ENCODE data around the gene RXFP4.
A peak's percentile ranks its signal among the peaks of the same experiment; 100 is the strongest.
"Not testable (repeated sequence)": the region's sequence is repeated elsewhere in the genome, so short reads cannot be mapped to it uniquely, and the experiment has no call there.

Gene RXFP4

DNA sequence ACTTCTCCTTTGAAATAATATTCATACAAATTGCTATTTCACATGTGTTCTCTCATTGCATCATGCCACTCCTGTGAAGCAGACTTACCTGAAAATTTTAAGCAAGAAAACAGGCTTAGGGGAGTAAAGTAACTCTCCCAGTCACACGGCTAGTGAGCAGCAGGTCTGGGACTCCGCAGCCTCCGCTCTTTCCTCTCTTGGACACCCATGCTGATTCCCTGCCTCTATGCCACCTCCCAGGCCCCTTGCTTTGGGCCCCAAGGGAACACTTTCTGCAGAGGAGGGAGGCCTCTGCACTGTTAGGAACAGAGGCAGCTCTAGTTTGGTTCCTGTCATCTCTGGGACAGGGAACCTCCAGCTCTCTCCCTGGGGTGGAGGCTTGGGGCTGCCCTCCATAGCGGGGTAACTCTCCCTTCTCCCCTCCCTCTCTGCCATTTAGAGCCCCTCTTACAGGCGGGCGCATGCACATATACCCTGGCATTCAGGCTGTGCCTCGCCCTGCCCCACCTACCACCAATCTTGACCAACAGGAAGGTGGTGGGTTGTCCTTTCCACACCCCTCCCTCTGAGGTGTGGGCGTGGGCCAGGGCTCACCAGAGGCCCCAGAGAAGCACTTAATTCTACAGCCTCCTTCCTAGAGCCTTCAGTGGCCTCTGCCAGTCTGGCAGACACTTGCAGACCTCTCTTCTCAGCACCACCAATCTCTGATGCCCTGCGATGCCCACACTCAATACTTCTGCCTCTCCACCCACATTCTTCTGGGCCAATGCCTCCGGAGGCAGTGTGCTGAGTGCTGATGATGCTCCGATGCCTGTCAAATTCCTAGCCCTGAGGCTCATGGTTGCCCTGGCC, at the start of gene RXFP4:
RXFP4 (plus strand) TSS at position 646 of the 852 bp plus-strand sequence; CDS start at position 718, 72 bp downstream.
- peaks cover 6% of the 10 kb centered on the region for H3K4me1 ChIP-seq (ENCODE audit: control insufficient read depth, insufficient read depth, low read length)
- H3K27me3 ChIP-seq (ENCODE audit: control insufficient read depth, insufficient read depth, low read length) = no peaks in the 10 kb centered on the region
- H3K36me3 ChIP-seq (ENCODE audit: control insufficient read depth, insufficient read depth, low read length) = no peaks in the 10 kb centered on the region
- no peak within 1 kb of the TSS for H3K27ac ChIP-seq (ENCODE audit: low read depth, low read length)
- no peak within 1 kb of the TSS for H3K4me3 ChIP-seq (ENCODE audit: low read depth, low read length)
- H3K9me3 ChIP-seq (ENCODE audit: control insufficient read depth, insufficient read depth, low read length) = no peaks in the 10 kb centered on the region
- H3K9ac ChIP-seq (ENCODE audit: low read depth, low read length) = no peak within 1 kb of the TSS

DNA sequence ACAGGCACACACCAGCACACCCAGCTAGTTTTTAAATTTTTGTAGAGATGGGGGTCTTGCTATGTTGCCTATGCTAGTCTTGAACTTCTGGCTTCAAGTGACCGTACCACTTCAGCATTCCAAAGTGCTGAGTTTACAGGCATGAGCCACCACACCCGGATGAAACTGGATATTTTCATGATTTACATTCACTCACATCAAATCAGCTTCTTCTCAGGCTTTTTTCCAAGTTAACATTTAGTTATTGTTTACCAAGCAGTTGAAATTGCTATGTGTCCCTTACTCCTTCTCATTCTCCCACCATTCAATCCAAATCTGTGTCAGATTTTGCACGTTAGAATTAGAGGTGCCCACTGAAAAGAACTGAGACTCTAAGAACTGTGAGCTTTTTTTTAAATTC, 48.6 kb upstream of the RXFP4 start:
- Histone ChIP-seq H3K27me3 (ENCODE audit: control insufficient read depth, insufficient read depth, low read length) (no peaks in the 10 kb centered on the region), H3K36me3 (ENCODE audit: control insufficient read depth, insufficient read depth, low read length) (peaks cover 5% of the 10 kb centered on the region), H3K27ac (ENCODE audit: low read depth, low read length) (no peak overlapping the region), H3K9me3 (ENCODE audit: control insufficient read depth, insufficient read depth, low read length) (no peaks in the 10 kb centered on the region), H3K9ac (ENCODE audit: low read depth, low read length) (no peak overlapping the region), H3K4me1 (ENCODE audit: control insufficient read depth, insufficient read depth, low read length) (no peaks in the 10 kb centered on the region), H3K4me3 (ENCODE audit: low read depth, low read length) (no peak overlapping the region)

DNA sequence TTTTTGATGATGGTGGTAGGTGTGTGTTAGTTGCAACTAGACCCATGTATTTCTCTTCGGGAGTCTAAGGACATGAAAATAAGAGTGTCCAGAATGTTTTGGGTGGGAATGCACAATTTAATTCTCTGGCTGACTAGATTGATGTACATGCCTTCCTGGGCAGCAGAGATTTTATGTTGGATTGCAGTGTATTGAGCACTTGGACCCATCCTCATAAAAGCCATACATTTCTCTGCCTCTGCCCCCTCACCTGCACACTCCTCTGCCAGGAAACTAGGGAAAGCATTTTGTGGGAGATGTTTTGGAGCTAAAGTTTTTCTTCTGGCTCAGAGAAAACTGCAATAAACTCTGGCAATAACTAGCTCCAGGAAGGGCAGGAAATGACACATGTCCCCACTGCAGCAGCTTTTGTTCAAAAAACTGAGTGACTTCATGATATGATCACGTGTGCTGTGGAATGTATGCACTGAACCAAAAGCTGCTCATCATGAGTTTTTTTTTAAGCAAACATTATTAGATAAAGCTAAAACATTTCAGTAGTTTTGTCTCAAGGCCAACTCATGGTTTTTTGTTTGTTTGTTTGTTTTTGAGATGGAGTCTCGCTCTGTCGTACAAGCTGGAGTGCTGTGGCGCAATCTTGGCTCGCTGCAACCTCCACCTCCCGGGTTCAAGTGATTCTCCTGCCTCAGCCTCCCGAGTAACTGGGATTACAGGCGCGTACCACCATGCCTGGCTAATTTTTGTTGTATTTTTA, 47.9 kb upstream of the RXFP4 start:
- Histone ChIP-seq H3K27me3 (ENCODE audit: control insufficient read depth, insufficient read depth, low read length) (no peaks in the 10 kb centered on the region), H3K27ac (ENCODE audit: low read depth, low read length) (no peak overlapping the region), H3K36me3 (ENCODE audit: control insufficient read depth, insufficient read depth, low read length) (peaks cover 10% of the 10 kb centered on the region), H3K4me3 (ENCODE audit: low read depth, low read length) (no peak overlapping the region), H3K9ac (ENCODE audit: low read depth, low read length) (no peak overlapping the region), H3K4me1 (ENCODE audit: control insufficient read depth, insufficient read depth, low read length) (no peaks in the 10 kb centered on the region), H3K9me3 (ENCODE audit: control insufficient read depth, insufficient read depth, low read length) (no peaks in the 10 kb centered on the region)

DNA sequence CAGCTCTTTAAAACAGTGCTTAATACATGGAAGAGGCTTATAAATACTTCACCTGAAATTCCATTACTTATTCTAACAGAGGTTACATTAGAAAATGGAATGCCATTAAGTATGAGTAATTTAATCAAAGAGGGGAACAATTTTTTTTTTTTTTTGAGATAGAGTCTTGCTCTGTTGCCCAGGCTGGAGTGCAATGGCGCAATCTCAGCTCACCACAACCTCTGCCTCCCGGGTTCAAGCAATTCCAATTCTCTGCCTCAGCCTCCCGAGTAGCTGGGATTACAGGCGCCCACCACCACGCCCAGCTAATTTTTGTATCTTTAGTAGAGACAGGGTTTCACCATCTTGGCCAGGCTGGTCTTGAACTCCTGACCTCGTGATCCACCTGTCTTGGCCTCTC, 45.8 kb upstream of the RXFP4 start:
- not testable (repeated sequence) for H3K27ac ChIP-seq (ENCODE audit: low read depth, low read length); H3K27me3 ChIP-seq (ENCODE audit: control insufficient read depth, insufficient read depth, low read length); H3K9me3 ChIP-seq (ENCODE audit: control insufficient read depth, insufficient read depth, low read length); H3K4me3 ChIP-seq (ENCODE audit: low read depth, low read length); H3K4me1 ChIP-seq (ENCODE audit: control insufficient read depth, insufficient read depth, low read length); H3K9ac ChIP-seq (ENCODE audit: low read depth, low read length)
- H3K36me3 ChIP-seq (ENCODE audit: control insufficient read depth, insufficient read depth, low read length) = peaks cover 29% of the 10 kb centered on the region

DNA sequence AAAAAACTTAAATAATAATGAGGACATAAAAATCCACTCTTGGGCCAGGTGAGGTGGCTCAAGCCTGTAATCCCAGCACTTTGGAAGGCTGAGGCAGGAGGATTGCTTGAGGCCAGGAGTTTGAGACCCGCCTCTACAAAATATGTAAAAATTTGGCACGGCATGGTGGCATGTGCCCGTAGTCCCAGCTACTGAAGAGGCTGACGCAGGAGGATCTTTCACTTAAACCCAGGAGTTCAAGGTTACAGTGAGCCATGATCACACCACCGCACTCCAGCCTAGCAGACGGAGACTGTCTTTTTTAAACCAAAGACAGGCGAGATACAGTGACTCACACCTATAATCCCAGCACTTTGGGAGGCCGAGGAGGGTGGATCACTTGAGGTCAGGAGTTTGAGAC, 45.0 kb upstream of the RXFP4 start:
- not testable (repeated sequence) for H3K4me1 ChIP-seq (ENCODE audit: control insufficient read depth, insufficient read depth, low read length); H3K4me3 ChIP-seq (ENCODE audit: low read depth, low read length); H3K27ac ChIP-seq (ENCODE audit: low read depth, low read length); H3K27me3 ChIP-seq (ENCODE audit: control insufficient read depth, insufficient read depth, low read length); H3K9ac ChIP-seq (ENCODE audit: low read depth, low read length); H3K9me3 ChIP-seq (ENCODE audit: control insufficient read depth, insufficient read depth, low read length)
- peaks cover 38% of the 10 kb centered on the region for H3K36me3 ChIP-seq (ENCODE audit: control insufficient read depth, insufficient read depth, low read length)

GRCh38 chr1:155897746-155898145, 43.7 kb upstream of the RXFP4 start:
- Histone ChIP-seq H3K36me3 (ENCODE audit: control insufficient read depth, insufficient read depth, low read length) (peaks cover 42% of the 10 kb centered on the region), H3K4me3 (ENCODE audit: low read depth, low read length) (no peak overlapping the region)

DNA sequence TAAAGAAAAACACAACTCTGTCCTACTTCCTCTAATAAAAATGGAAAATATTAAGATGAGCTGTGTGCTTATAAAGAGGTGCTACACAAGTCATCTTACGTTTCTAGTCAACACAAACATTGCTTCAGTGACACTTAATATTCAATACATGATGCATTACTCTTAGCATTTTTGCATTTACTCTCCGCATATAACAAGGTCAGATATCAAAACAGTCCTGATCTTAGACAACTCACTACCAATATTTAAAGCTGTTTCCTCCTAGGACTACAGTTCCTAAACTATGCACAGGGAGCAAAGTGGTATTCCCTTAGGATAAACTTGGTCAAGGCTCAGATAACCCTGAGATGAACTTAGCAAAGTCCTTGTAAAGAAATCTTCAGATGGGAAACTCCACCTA, 42.5 kb upstream of the RXFP4 start:
- no peak overlapping the region for H3K9ac ChIP-seq (ENCODE audit: low read depth, low read length)
- H3K36me3 ChIP-seq (ENCODE audit: control insufficient read depth, insufficient read depth, low read length) = peaks cover 51% of the 10 kb centered on the region
- H3K4me3 ChIP-seq (ENCODE audit: low read depth, low read length) = no peak overlapping the region
- no peak overlapping the region for H3K27ac ChIP-seq (ENCODE audit: low read depth, low read length)
- no peaks in the 10 kb centered on the region for H3K4me1 ChIP-seq (ENCODE audit: control insufficient read depth, insufficient read depth, low read length)
- no peaks in the 10 kb centered on the region for H3K27me3 ChIP-seq (ENCODE audit: control insufficient read depth, insufficient read depth, low read length)
- no peaks in the 10 kb centered on the region for H3K9me3 ChIP-seq (ENCODE audit: control insufficient read depth, insufficient read depth, low read length)

More at GRCh38 chr1:155897746-155898145, 43.7 kb upstream of the RXFP4 start:
- Histone ChIP-seq H3K9ac (ENCODE audit: low read depth, low read length) (no peak overlapping the region), H3K27me3 (ENCODE audit: control insufficient read depth, insufficient read depth, low read length) (no peaks in the 10 kb centered on the region), H3K9me3 (ENCODE audit: control insufficient read depth, insufficient read depth, low read length) (no peaks in the 10 kb centered on the region), H3K4me1 (ENCODE audit: control insufficient read depth, insufficient read depth, low read length) (no peaks in the 10 kb centered on the region), H3K27ac (ENCODE audit: low read depth, low read length) (no peak overlapping the region)

DNA sequence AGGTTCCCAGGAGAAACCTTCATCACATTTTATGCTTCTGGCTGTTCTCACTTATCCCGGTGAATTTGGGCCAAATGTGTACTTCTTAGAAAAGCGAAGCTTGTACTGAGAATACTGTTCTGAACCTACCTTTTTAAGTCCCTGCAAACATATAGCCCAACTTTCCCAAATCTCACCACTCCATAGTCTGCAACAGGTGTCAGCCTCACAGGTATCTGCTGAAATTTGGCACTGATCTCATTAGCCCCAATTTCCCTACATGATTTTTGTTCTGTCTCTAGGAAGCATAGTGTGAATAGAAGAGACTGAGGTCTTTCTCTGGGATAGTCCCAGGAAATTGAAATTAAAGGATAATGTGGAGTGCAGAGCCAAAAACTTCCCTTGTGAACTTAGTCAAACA, 41.8 kb upstream of the RXFP4 start:
- H3K9ac ChIP-seq (ENCODE audit: low read depth, low read length) = no peak overlapping the region
- no peaks in the 10 kb centered on the region for H3K27me3 ChIP-seq (ENCODE audit: control insufficient read depth, insufficient read depth, low read length)

GRCh38 chr1:155900161-155900560, 41.3 kb upstream of the RXFP4 start:
- Histone ChIP-seq H3K4me3 (ENCODE audit: low read depth, low read length) (no peak overlapping the region), H3K36me3 (ENCODE audit: control insufficient read depth, insufficient read depth, low read length) (peaks cover 63% of the 10 kb centered on the region), H3K4me1 (ENCODE audit: control insufficient read depth, insufficient read depth, low read length) (no peaks in the 10 kb centered on the region), H3K27me3 (ENCODE audit: control insufficient read depth, insufficient read depth, low read length) (no peaks in the 10 kb centered on the region), H3K9ac (ENCODE audit: low read depth, low read length) (no peak overlapping the region), H3K27ac (ENCODE audit: low read depth, low read length) (no peak overlapping the region), H3K9me3 (ENCODE audit: control insufficient read depth, insufficient read depth, low read length) (no peaks in the 10 kb centered on the region)

More for the DNA sequence above, 41.8 kb upstream of the RXFP4 start:
- Histone ChIP-seq H3K4me3 (ENCODE audit: low read depth, low read length) (no peak overlapping the region), H3K4me1 (ENCODE audit: control insufficient read depth, insufficient read depth, low read length) (no peaks in the 10 kb centered on the region), H3K27ac (ENCODE audit: low read depth, low read length) (no peak overlapping the region), H3K9me3 (ENCODE audit: control insufficient read depth, insufficient read depth, low read length) (no peaks in the 10 kb centered on the region), H3K36me3 (ENCODE audit: control insufficient read depth, insufficient read depth, low read length) (peaks cover 59% of the 10 kb centered on the region)

- H3K27ac ChIP-seq (ENCODE audit: low read depth, low read length) = no peak overlapping the region
- H3K4me3 ChIP-seq (ENCODE audit: low read depth, low read length) = no peak overlapping the region
- no peaks in the 10 kb centered on the region for H3K9me3 ChIP-seq (ENCODE audit: control insufficient read depth, insufficient read depth, low read length)
- H3K4me1 ChIP-seq (ENCODE audit: control insufficient read depth, insufficient read depth, low read length) = no peaks in the 10 kb centered on the region
- no peaks in the 10 kb centered on the region for H3K27me3 ChIP-seq (ENCODE audit: control insufficient read depth, insufficient read depth, low read length)
- peaks cover 80% of the 10 kb centered on the region for H3K36me3 ChIP-seq (ENCODE audit: control insufficient read depth, insufficient read depth, low read length)
- H3K9ac ChIP-seq (ENCODE audit: low read depth, low read length) = no peak overlapping the region
These were observed 37.2 kb upstream of the RXFP4 start for GRCh38 chr1:155904261-155904660.

- no peaks in the 10 kb centered on the region for H3K9me3 ChIP-seq (ENCODE audit: control insufficient read depth, insufficient read depth, low read length)
- peaks cover 9% of the 10 kb centered on the region; the same call in 1 of the 2 replicates for H3K4me1 ChIP-seq (ENCODE audit: control insufficient read depth, insufficient read depth, low read length)
- H3K9ac ChIP-seq (ENCODE audit: low read depth, low read length) = no peak overlapping the region
- H3K4me3 ChIP-seq (ENCODE audit: low read depth, low read length) = 0 out of 2 replicates have a peak overlapping the region, but pooled peaks have one; percentile 86
- H3K36me3 ChIP-seq (ENCODE audit: control insufficient read depth, insufficient read depth, low read length) = peaks cover 73% of the 10 kb centered on the region
- H3K27ac ChIP-seq (ENCODE audit: low read depth, low read length) = peak overlapping the region; percentile 5
- no peaks in the 10 kb centered on the region for H3K27me3 ChIP-seq (ENCODE audit: control insufficient read depth, insufficient read depth, low read length)
These were observed 31.5 kb upstream of the RXFP4 start for GRCh38 chr1:155909894-155910293.
